ENCODE measurements around the gene ARHGAP10.

- TF ChIP-seq POLR2AphosphoS5 (IDR thresholded peaks at IDR 0.05; ENCODE audit: borderline replicate concordance, low read depth, low read length) (no peak), EZH2 (IDR thresholded peaks at IDR 0.05) (no peak), FOXP2 (optimal IDR thresholded peaks at IDR 0.05; ENCODE audit: control extremely low read depth, extremely low read length, insufficient read depth) (no peak)
Observed at GRCh38 chr4:147830987-147831386, 99.1 kb downstream of the ARHGAP10 start.
